Measurements from ENCODE around the gene FLT4.
A peak's percentile ranks its signal among the peaks of the same experiment; 100 is the strongest.

Gene FLT4

GRCh38 chr5:180592176-180592575 is 57.2 kb downstream of the FLT4 start:
- in situ Hi-C loops (cut with MboI; ENCODE audit: low pct_unique_long_range_greater_than_20kb, low sequenced_read_pairs, unreplicated experiment) = no loop called here
- TF ChIP-seq CTCF (IDR thresholded peaks at IDR 0.05; ENCODE audit: extremely low read depth, insufficient read depth, missing control alignments) = no peak

GRCh38 chr5:180591311-180591887 is 58.0 kb downstream of the FLT4 start, which contains the start of gene SCGB3A1:
SCGB3A1 (minus strand) TSS chr5:180591499; CDS start chr5:180591462, 37 bp downstream.
- no peak for TF ChIP-seq CTCF (IDR thresholded peaks at IDR 0.05; ENCODE audit: extremely low read depth, insufficient read depth, missing control alignments)
- in situ Hi-C loops (cut with MboI; ENCODE audit: low pct_unique_long_range_greater_than_20kb, low sequenced_read_pairs, unreplicated experiment) = no loop called here
- DNase-seq (ENCODE audit: low spot score) = peak; percentile 15

More at GRCh38 chr5:180592176-180592575, 57.2 kb downstream of the FLT4 start:
- DNase-seq (ENCODE audit: low spot score) = no peak

- in situ Hi-C loops (cut with MboI; ENCODE audit: low pct_unique_long_range_greater_than_20kb, low sequenced_read_pairs, unreplicated experiment) = no loop called here
- peak; percentile 20 for DNase-seq (ENCODE audit: low spot score)
- no peak for TF ChIP-seq CTCF (IDR thresholded peaks at IDR 0.05; ENCODE audit: extremely low read depth, insufficient read depth, missing control alignments)
These were observed 58.7 kb downstream of the FLT4 start for GRCh38 chr5:180590543-180591310.

- DNase-seq (ENCODE audit: low spot score) = peak; percentile 11
- no peak for TF ChIP-seq CTCF (IDR thresholded peaks at IDR 0.05; ENCODE audit: extremely low read depth, insufficient read depth, missing control alignments)
- in situ Hi-C loops (cut with MboI; ENCODE audit: low pct_unique_long_range_greater_than_20kb, low sequenced_read_pairs, unreplicated experiment) = no loop called here
These were observed 59.4 kb downstream of the FLT4 start for GRCh38 chr5:180589771-180590542.

GRCh38 chr5:180586870-180587269 is 62.5 kb downstream of the FLT4 start:
- TF ChIP-seq CTCF (IDR thresholded peaks at IDR 0.05; ENCODE audit: extremely low read depth, insufficient read depth, missing control alignments) = no peak
- no peak for DNase-seq (ENCODE audit: low spot score)
- in situ Hi-C loops (cut with MboI; ENCODE audit: low pct_unique_long_range_greater_than_20kb, low sequenced_read_pairs, unreplicated experiment) = no loop called here

GRCh38 chr5:180586204-180586603 is 63.2 kb downstream of the FLT4 start:
- DNase-seq (ENCODE audit: low spot score) = no peak
- TF ChIP-seq CTCF (IDR thresholded peaks at IDR 0.05; ENCODE audit: extremely low read depth, insufficient read depth, missing control alignments) = no peak
- in situ Hi-C loops (cut with MboI; ENCODE audit: low pct_unique_long_range_greater_than_20kb, low sequenced_read_pairs, unreplicated experiment) = no loop called here

Data from GM13977 (cell line).